Cardiac muscle cell (in vitro differentiated cells and primary cell): Measurements from ENCODE around the gene SPP2. TPM values are rescaled to one million over a fixed set of nuclear protein-coding genes. Genes with fewer than 3 reads are reported as not detected.

Experiments
- DNase-seq, 2 donors: peaks; one replicate each; pipeline versions ENCODE4 v3.0.0 to v3.0.0-alpha.2; 2010 to 2017; ENCODE audit warnings: low read depth in 1 of 2, low spot score in 1 of 2
- H3K27ac ChIP-seq: fragments of 200-600 bp; sonication (generic); 2 replicates; pipeline ENCODE4 v1.5.1; 2016
- H3K27me3 ChIP-seq: fragments of 200-600 bp; sonication (generic); 2 replicates; pipeline ENCODE4 v1.6.0; 2016; ENCODE audit warnings: control low read depth
- H3K36me3 ChIP-seq: fragments of 200-600 bp; sonication (generic); 2 replicates; pipeline ENCODE4 v1.5.1; 2016; ENCODE audit warnings: control low read depth
- H3K4me1 ChIP-seq: fragments of 200-600 bp; sonication (generic); 2 replicates; pipeline ENCODE4 v1.8.1; 2017; ENCODE audit warnings: low read depth, mild to moderate bottlenecking, mixed run types
- H3K4me3 ChIP-seq: fragments of 200-600 bp; sonication (generic); 2 replicates; pipeline ENCODE4 v1.5.1; 2016; ENCODE audit warnings: mild to moderate bottlenecking
- H3K9me3 ChIP-seq: fragments of 200-600 bp; sonication (generic); 2 replicates; pipeline ENCODE4 v1.5.1; 2017; ENCODE audit warnings: low read depth, mild to moderate bottlenecking, control low read depth
- polyA plus RNA-seq: library from polyadenylated mRNA; unstranded; fragments of >200 nt; fragmentation: Nextera tagmentation; extraction: Ambion mirVana; gene quantifications from 2 replicates; pipeline ENCODE4 v1.2.1, GENCODE V29; 2016
- total RNA-seq: library from RNA; depleted of rRNA; stranded (reverse); fragments of >200 nt; gene quantifications from 2 replicates; pipeline ENCODE4 v1.2.3, GENCODE V29; 2016
- TF ChIP-seq, protein P1 (sequence below): IDR thresholded peaks from 2 replicates; pipeline ENCODE4 v1.5.1; 2012; ENCODE audit warnings: low read depth, mild to moderate bottlenecking, low read length

Gene SPP2
- total and polyA plus RNA-seq, 2 experiments from 2014 or later: not detected

GRCh38 chr2:234071664-234072063 is 21.2 kb downstream of the SPP2 start:
- Histone ChIP-seq H3K27me3 (no peaks in the 10 kb centered on the region), H3K27ac (no peak overlapping the region), H3K36me3 (no peaks in the 10 kb centered on the region), H3K4me1 (peaks cover 13% of the 10 kb centered on the region), H3K4me3 (no peak overlapping the region), H3K9me3 (no peaks in the 10 kb centered on the region)
- TF ChIP-seq, protein P1, sequence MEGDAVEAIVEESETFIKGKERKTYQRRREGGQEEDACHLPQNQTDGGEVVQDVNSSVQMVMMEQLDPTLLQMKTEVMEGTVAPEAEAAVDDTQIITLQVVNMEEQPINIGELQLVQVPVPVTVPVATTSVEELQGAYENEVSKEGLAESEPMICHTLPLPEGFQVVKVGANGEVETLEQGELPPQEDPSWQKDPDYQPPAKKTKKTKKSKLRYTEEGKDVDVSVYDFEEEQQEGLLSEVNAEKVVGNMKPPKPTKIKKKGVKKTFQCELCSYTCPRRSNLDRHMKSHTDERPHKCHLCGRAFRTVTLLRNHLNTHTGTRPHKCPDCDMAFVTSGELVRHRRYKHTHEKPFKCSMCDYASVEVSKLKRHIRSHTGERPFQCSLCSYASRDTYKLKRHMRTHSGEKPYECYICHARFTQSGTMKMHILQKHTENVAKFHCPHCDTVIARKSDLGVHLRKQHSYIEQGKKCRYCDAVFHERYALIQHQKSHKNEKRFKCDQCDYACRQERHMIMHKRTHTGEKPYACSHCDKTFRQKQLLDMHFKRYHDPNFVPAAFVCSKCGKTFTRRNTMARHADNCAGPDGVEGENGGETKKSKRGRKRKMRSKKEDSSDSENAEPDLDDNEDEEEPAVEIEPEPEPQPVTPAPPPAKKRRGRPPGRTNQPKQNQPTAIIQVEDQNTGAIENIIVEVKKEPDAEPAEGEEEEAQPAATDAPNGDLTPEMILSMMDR: no peak
- no peak for DNase-seq

DNA sequence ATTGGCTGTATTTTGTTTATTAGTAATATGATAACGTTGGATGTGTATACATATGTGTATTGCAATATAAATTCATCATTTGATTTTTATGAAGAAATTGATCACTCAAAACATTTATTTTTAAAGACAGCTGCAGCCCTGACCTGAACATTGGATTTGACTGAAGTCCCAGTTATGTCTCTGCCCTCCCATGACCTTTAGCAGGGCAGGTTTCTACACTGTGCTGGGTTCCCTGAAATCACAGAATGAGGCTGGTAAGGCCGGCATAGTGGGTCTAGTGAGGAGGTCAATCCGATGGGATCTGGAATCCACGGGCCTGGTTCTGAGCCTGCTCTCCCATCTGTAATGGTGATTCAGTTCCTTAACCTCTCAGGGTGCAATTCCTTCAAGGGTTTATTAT is 22.0 kb downstream of the SPP2 start:
- no peaks in the 10 kb centered on the region for H3K27me3 ChIP-seq
- H3K27ac ChIP-seq: no peak overlapping the region
- no peak overlapping the region for H3K4me3 ChIP-seq
- no peak for DNase-seq
- peaks cover 13% of the 10 kb centered on the region for H3K4me1 ChIP-seq
- TF ChIP-seq, protein P1: no peak
- no peaks in the 10 kb centered on the region for H3K36me3 ChIP-seq
- H3K9me3 ChIP-seq: no peaks in the 10 kb centered on the region

DNA sequence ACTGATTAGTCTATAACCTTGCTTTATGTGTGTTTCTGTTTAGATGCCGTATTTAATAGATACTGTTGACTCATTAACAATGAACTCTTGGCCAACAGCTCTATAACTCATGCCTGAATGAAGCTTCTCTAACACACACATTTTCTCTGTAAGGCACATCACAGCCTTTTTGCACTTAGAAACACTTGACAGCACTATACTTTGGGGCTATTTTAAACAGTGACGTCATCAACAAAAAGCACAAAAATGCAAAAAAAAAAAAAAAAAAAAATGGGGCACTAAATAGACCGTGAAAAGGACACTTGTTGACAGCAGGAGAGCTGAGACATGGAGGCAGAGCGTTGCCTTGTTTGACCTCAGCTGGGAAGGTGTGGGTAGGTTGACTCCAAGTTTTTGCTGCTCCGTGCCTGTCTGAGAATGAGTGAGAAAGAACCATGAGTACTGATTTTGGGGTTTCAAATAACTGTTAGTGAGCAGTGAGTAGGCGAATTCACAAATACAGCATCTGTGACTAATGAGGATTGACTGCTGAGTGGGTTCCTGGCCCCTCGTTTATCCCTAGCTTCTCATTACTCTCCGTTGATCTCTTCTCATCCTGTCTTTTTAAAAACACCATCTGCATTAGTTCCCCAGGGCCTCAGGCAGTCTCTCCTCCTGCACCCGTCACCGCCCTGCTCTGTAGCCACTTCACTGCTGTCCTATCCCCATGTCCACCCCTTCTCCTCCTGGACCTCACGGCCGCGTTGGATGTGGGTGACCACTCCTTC is 24.4 kb downstream of the SPP2 start:
- H3K4me1 ChIP-seq: peaks cover 13% of the 10 kb centered on the region
- no peaks in the 10 kb centered on the region for H3K27me3 ChIP-seq
- no peak for DNase-seq
- H3K4me3 ChIP-seq: no peak overlapping the region
- TF ChIP-seq, protein P1: no peak
- no peaks in the 10 kb centered on the region for H3K36me3 ChIP-seq
- no peaks in the 10 kb centered on the region for H3K9me3 ChIP-seq
- H3K27ac ChIP-seq: no peak overlapping the region

DNA sequence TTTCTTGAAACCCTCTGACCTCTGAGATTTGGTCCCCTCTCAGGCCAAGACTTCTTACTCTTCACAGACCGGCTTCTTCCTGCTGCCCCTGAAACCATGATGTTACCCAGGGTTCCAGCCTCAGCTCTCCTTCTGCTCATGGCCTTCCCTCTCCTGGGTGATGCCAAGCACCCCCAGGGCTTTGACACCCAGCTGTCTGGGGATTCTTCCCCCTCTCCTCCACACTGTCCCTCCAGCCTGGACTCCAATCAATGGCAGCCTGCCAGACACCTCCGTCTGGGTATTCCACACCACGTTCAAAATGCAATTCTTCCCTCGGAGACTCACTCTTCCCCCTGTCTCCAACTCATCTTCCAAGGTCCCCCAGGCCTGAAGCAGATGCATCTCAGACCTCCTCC is 25.0 kb downstream of the SPP2 start:
- peaks cover 13% of the 10 kb centered on the region for H3K4me1 ChIP-seq
- H3K27ac ChIP-seq: no peak overlapping the region
- TF ChIP-seq, protein P1: no peak
- no peak overlapping the region for H3K4me3 ChIP-seq
- H3K36me3 ChIP-seq: no peaks in the 10 kb centered on the region
- no peaks in the 10 kb centered on the region for H3K27me3 ChIP-seq
- DNase-seq: no peak
- no peaks in the 10 kb centered on the region for H3K9me3 ChIP-seq

DNA sequence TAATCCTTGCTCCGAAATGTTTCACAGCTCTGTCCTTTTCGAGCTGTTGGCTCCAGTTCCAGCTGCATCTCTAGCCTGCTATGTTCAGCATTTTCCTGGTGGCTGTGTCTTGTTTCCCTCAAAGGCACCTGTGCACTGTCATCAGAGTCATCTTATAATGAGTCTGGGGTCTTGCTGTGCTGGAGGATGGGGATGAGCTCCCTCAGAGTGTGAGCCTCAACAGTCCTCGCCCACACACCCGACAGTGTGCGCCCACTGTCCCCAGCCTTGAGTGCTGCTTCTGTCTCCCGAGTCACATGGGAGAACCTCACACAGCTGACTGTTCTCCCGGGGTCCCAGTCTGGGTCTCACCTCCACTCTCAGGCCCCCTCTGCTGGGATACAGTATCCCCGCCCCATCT is 25.4 kb downstream of the SPP2 start:
- TF ChIP-seq, protein P1: no peak
- H3K4me1 ChIP-seq: peaks cover 13% of the 10 kb centered on the region
- H3K4me3 ChIP-seq: no peak overlapping the region
- no peaks in the 10 kb centered on the region for H3K9me3 ChIP-seq
- H3K27ac ChIP-seq: no peak overlapping the region
- no peak for DNase-seq
- no peaks in the 10 kb centered on the region for H3K27me3 ChIP-seq
- H3K36me3 ChIP-seq: no peaks in the 10 kb centered on the region

DNA sequence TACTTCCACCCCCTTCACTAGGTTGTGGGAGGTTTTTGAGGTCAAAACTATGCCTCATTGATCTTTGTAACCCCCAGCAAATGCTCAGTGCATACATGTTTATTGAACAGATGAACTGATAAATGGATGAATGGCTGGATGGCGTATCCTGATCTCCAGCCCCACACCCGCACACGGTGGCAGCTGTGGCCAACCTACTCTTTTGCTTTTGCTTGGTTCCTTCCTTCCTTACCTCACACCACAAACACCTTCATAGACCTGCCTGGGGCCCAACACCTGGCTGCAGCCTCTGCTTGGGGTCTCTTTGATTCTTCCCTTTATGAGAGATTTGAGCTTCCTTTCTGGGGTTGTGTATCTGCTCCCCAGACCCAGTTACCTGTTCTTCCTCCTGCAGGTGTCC is 25.9 kb downstream of the SPP2 start:
- no peaks in the 10 kb centered on the region for H3K27me3 ChIP-seq
- H3K36me3 ChIP-seq: no peaks in the 10 kb centered on the region
- TF ChIP-seq, protein P1: no peak
- H3K27ac ChIP-seq: no peak overlapping the region
- H3K9me3 ChIP-seq: no peaks in the 10 kb centered on the region
- H3K4me1 ChIP-seq: peaks cover 13% of the 10 kb centered on the region
- no peak for DNase-seq
- H3K4me3 ChIP-seq: no peak overlapping the region
